A549 (cell line): Measurements from ENCODE around the gene PRMT3. TPM values are rescaled to one million over a fixed set of nuclear protein-coding genes. Genes with fewer than 3 reads are reported as not detected.
A peak's percentile ranks its signal among the peaks of the same experiment; 100 is the strongest.

Source experiments
- ATAC-seq, 2 experiments: fragments of 200-7000 bp in 1 of 2; fragments of >200 bp in 1 of 2; cut with Nextera tagmentation in 1 of 2; cut with Tn5 transposase in 1 of 2; 3 replicates each; pipeline versions ENCODE4 v1.8.0 to v1.9.1; 2018 to 2020; ENCODE audit warnings: mild to moderate bottlenecking in 1 of 2, moderate library complexity in 1 of 2
- CTCF ChIA-PET: fragments of 300-600 bp; sonication (Branson Sonifier 250); formaldehyde crosslinking; extraction: SDS; loops from one replicate; lab custom pipeline; 2021; ENCODE audit warnings: antibody characterized with exemption, inconsistent platforms; lab: Yijun Ruan, JAX
- POLR2A ChIA-PET: fragments of 350-600 bp; formaldehyde crosslinking; extraction: SDS; loops from one replicate; lab custom pipeline; 2021; ENCODE audit warnings: antibody characterized with exemption, inconsistent platforms; lab: Yijun Ruan, JAX
- DNase-seq, 2 experiments: peaks; one replicate each; pipeline versions ENCODE4 v3.0.0 to v3.0.0-alpha.2; 2011 to 2016; ENCODE audit warnings: low read depth in 1 of 2, low spot score in 1 of 2
- FAIRE-seq: peaks from 2 replicates; lab custom pipeline; 2011; peaks lifted over from hg19 to GRCh38; lab: Jason Lieb, UNC
- H3K27ac ChIP-seq, 2 experiments: fragments of >200 bp; sonication (Bioruptor Twin); formaldehyde crosslinking; 3 replicates each; pipeline ENCODE4 v1.5.1; 2016 to 2017
- H3K4me1 ChIP-seq: fragments of >200 bp; sonication (Bioruptor Twin); formaldehyde crosslinking; 3 replicates; pipeline ENCODE4 v1.6.1; 2016
- H3K4me2 ChIP-seq: fragments of >200 bp; sonication (Bioruptor Twin); formaldehyde crosslinking; 3 replicates; pipeline ENCODE4 v1.6.1; 2016
- H3K4me3 ChIP-seq: fragments of >200 bp; sonication (Bioruptor Twin); formaldehyde crosslinking; 3 replicates; pipeline ENCODE4 v1.5.1; 2016
- H3K9me3 ChIP-seq: fragments of >200 bp; sonication (Bioruptor Twin); formaldehyde crosslinking; 3 replicates; pipeline ENCODE4 v1.6.1; 2016
- ATOH8 ChIP-seq: fragments of 250-450 bp; sonication (Bioruptor Pico); IDR thresholded peaks from 2 replicates; pipeline ENCODE4 v1.5.0; 2020; ENCODE audit warnings: low read depth, mild to moderate bottlenecking, moderate library complexity
- BCL3 ChIP-seq: fragments of >200 bp; sonication (Bioruptor Twin); formaldehyde crosslinking; IDR thresholded peaks from 3 replicates; pipeline ENCODE4 v1.6.1; 2016
- BHLHE40 ChIP-seq: IDR thresholded peaks from 2 replicates; pipeline ENCODE4 v1.6.1; 2012; ENCODE audit warnings: low read depth, low read length, inconsistent platforms
- CBX2 ChIP-seq: fragments of 200-600 bp; sonication (generic); IDR thresholded peaks from 2 replicates; pipeline ENCODE4 v1.6.1; 2016; ENCODE audit warnings: low read depth, mild to moderate bottlenecking, borderline replicate concordance
- GATA3 ChIP-seq: IDR thresholded peaks from 2 replicates; pipeline ENCODE4 v1.6.1; 2012; ENCODE audit warnings: borderline replicate concordance
- HES2 ChIP-seq: fragments of >200 bp; sonication (Bioruptor Twin); formaldehyde crosslinking; IDR thresholded peaks from 2 replicates; pipeline ENCODE4 v1.6.1; 2016
- HEYL ChIP-seq: fragments of 250-450 bp; sonication (Bioruptor Pico); IDR thresholded peaks from 2 replicates; pipeline ENCODE4 v1.8.0; 2021; ENCODE audit warnings: mild to moderate bottlenecking, moderate library complexity
- HOXB13 ChIP-seq: fragments of 250-450 bp; sonication (Bioruptor Pico); IDR thresholded peaks from 2 replicates; pipeline ENCODE4 v1.5.0; 2020; ENCODE audit warnings: low read depth, mild to moderate bottlenecking, moderate library complexity
- HOXB5 ChIP-seq: fragments of 250-450 bp; sonication (Bioruptor Pico); IDR thresholded peaks from 2 replicates; pipeline ENCODE4 v1.5.0; 2020; ENCODE audit warnings: mild to moderate bottlenecking, moderate library complexity
- JUNB ChIP-seq: fragments of >200 bp; sonication (Bioruptor Twin); formaldehyde crosslinking; IDR thresholded peaks from 2 replicates; pipeline ENCODE4 v1.6.1; 2016
- KDM1A ChIP-seq: fragments of 200-600 bp; sonication (generic); IDR thresholded peaks from 2 replicates; pipeline ENCODE4 v1.6.1; 2016; ENCODE audit warnings: low read depth, mild to moderate bottlenecking
- KDM5A ChIP-seq: fragments of 200-600 bp; sonication (generic); IDR thresholded peaks from 2 replicates; pipeline ENCODE4 v1.6.1; 2016; ENCODE audit warnings: antibody characterized with exemption, mild to moderate bottlenecking
- MAFK ChIP-seq: fragments of 450-650 bp; IDR thresholded peaks from 2 replicates; pipeline ENCODE4 v1.6.1; 2014; ENCODE audit not compliant: partially characterized antibody
- NFE2L2 ChIP-seq: fragments of 150-350 bp; conservative IDR thresholded peaks from 2 replicates; pipeline ENCODE4 v1.6.1; 2014; ENCODE audit warnings: low read length
- NPAS2 ChIP-seq: fragments of 250-450 bp; sonication (Bioruptor Pico); IDR thresholded peaks from 2 replicates; pipeline ENCODE4 v1.8.0; 2022; ENCODE audit warnings: mild to moderate bottlenecking, moderate library complexity, borderline replicate concordance
- NR3C1 ChIP-seq: fragments of >200 bp; sonication (Bioruptor Twin); formaldehyde crosslinking; IDR thresholded peaks from 3 replicates; pipeline ENCODE4 v1.6.1; 2017
- PHF8 ChIP-seq: fragments of 200-600 bp; sonication (generic); IDR thresholded peaks from 2 replicates; pipeline ENCODE4 v1.6.1; 2016; ENCODE audit warnings: low read depth, mild to moderate bottlenecking, antibody characterized with exemption, moderate library complexity, borderline replicate concordance
- POLR2AphosphoS2 ChIP-seq: conservative IDR thresholded peaks from 2 replicates; pipeline ENCODE4 v1.6.1; 2012; ENCODE audit warnings: low read length, improper control_type of control experiment, inconsistent platforms
- RAD21 ChIP-seq, 2 experiments: fragments of >200 bp in 1 of 2; sonication (Bioruptor Twin) in 1 of 2; formaldehyde crosslinking in 1 of 2; IDR thresholded peaks in 1 of 2; conservative IDR thresholded peaks in 1 of 2; 2 replicates in 1 of 2; 3 replicates in 1 of 2; pipeline ENCODE4 v1.6.1; 2012 to 2018; ENCODE audit warnings: inconsistent platforms in 1 of 2
- TFCP2L1 ChIP-seq: fragments of 250-450 bp; sonication (Bioruptor Pico); IDR thresholded peaks from 2 replicates; pipeline ENCODE4 v1.5.0; 2021; ENCODE audit warnings: mild to moderate bottlenecking
- ZSCAN20 ChIP-seq: fragments of 250-450 bp; sonication (Bioruptor Pico); IDR thresholded peaks from 2 replicates; pipeline ENCODE4 v1.8.0; 2022; ENCODE audit warnings: mild to moderate bottlenecking, moderate library complexity
- WGBS: methylation state at CpG from one replicate; pipeline ENCODE4 v1.1.6; 2017; ENCODE audit errors: missing lambda C conversion rate; 5-methylcytosine and 5-hydroxymethylcytosine counted together
- polyA plus RNA-seq, 4 experiments: library from polyadenylated mRNA; depleted of rRNA in 3 of 4; stranded (reverse); fragments of >200 nt; fragmentation: RNase III in 1 of 4; extraction: RNeasy Plus Mini Kit Qiagen cat#74134 plus additional on column Dnase treatment in 1 of 4; gene quantifications; 2 replicates in 3 of 4; 3 replicates in 1 of 4; pipeline ENCODE4 v1.2.3, GENCODE V29; 2011 to 2017

PRMT3 gene
- polyA plus RNA-seq, 2 of the 4 experiments (the other 2 are of a cell fraction) = 34.6 to 53.9 TPM

- Histone ChIP-seq H3K4me2 (no peak overlapping the region), H3K27ac (no peak overlapping the region), H3K4me1 (no peaks in the 10 kb centered on the region), H3K9me3 (no peaks in the 10 kb centered on the region), H3K4me3 (no peak overlapping the region)
- TF ChIP-seq HOXB5 (CRISPR knock-in tag) (no peak), MAFK (peak; percentile 43)
- 88% methylated on average over 3 of the region's 3 CpGs for whole genome bisulfite sequencing
- no peak for DNase-seq
- no peak for ATAC-seq
- ChIA-PET CTCF (no interaction called here), POLR2A (no interaction called here)
- FAIRE-seq = no peak
These were observed 70.6 kb downstream of the PRMT3 start for GRCh38 chr11:20457934-20458680.

- no peak for ATAC-seq
- TF ChIP-seq NFE2L2 (no peak), MAFK (no peak), PHF8 (no peak), RAD21 (conservative IDR thresholded peaks at IDR 0.05 in 1 of 2, IDR thresholded peaks at IDR 0.05 in 1 of 2) (no peak), JUNB (no peak), POLR2AphosphoS2 (no peak), BHLHE40 (no peak), ZSCAN20 (CRISPR knock-in tag) (no peak), HES2 (no peak), ATOH8 (no peak)
- no peak overlapping the region for H3K27ac ChIP-seq
- 91% methylated on average over 1 of the region's 1 CpG for WGBS
- no peaks in the 10 kb centered on the region for H3K9me3 ChIP-seq
- no peaks in the 10 kb centered on the region for H3K4me1 ChIP-seq
- H3K4me3 ChIP-seq = no peak overlapping the region
- no peak for FAIRE-seq
- no peak for DNase-seq
- ChIA-PET CTCF (interaction anchor here (1.2 kb wide), 1 partner anchor 62 kb away, joined by 4 read pairs; no protein-coding TSS in a partner anchor), POLR2A (no interaction called here)
- no peak overlapping the region for H3K4me2 ChIP-seq
These were observed 71.6 kb downstream of the PRMT3 start for GRCh38 chr11:20458905-20459632.

GRCh38 chr11:20459865-20460264 lies 72.3 kb downstream of the PRMT3 start:
- no peak overlapping the region for H3K4me2 ChIP-seq
- ChIA-PET POLR2A (no interaction called here), CTCF (interaction anchor here (1.2 kb wide), 1 partner anchor 63 kb away, joined by 4 read pairs; no protein-coding TSS in a partner anchor)
- H3K27ac ChIP-seq = no peak overlapping the region
- FAIRE-seq = no peak
- H3K9me3 ChIP-seq = no peaks in the 10 kb centered on the region
- whole genome bisulfite sequencing = 81% methylated on average over 5 of the region's 5 CpGs
- no peak for DNase-seq
- H3K4me3 ChIP-seq = no peak overlapping the region
- no peak for TF ChIP-seq GATA3
- no peaks in the 10 kb centered on the region for H3K4me1 ChIP-seq
- ATAC-seq = no peak

- no peak for FAIRE-seq
- H3K4me1 ChIP-seq = no peaks in the 10 kb centered on the region
- no peaks in the 10 kb centered on the region for H3K9me3 ChIP-seq
- no peak for ATAC-seq
- 84% methylated on average over 2 of the region's 2 CpGs for WGBS
- no peak overlapping the region for H3K27ac ChIP-seq
- no peak overlapping the region for H3K4me2 ChIP-seq
- no peak for DNase-seq
- H3K4me3 ChIP-seq = no peak overlapping the region
- ChIA-PET CTCF (no interaction called here), POLR2A (no interaction called here)
- no peak for TF ChIP-seq ZSCAN20 (CRISPR knock-in tag)
- TF ChIP-seq HOXB13 = no peak
- TF ChIP-seq HEYL (CRISPR knock-in tag) = no peak
- no peak for TF ChIP-seq KDM5A
- no peak for TF ChIP-seq BCL3
- no peak for TF ChIP-seq CBX2
- no peak for TF ChIP-seq POLR2AphosphoS2
- TF ChIP-seq NPAS2 = no peak
- TF ChIP-seq ATOH8 = no peak
- no peak for TF ChIP-seq TFCP2L1 (CRISPR knock-in tag)
- no peak for TF ChIP-seq KDM1A
- no peak for TF ChIP-seq NR3C1
These were observed 77.0 kb downstream of the PRMT3 start for GRCh38 chr11:20464518-20464917.
